ENCODE measurements around the gene GAGE12F. TPM values are rescaled to one million over a fixed set of nuclear protein-coding genes. Genes with fewer than 3 reads are reported as not detected.
"Not testable (repeated sequence)": the region's sequence is repeated elsewhere in the genome, so short reads cannot be mapped to it uniquely, and the experiment has no call there.

GAGE12F gene
- total RNA-seq, 1 donor from 2014 or later: not detected

DNA sequence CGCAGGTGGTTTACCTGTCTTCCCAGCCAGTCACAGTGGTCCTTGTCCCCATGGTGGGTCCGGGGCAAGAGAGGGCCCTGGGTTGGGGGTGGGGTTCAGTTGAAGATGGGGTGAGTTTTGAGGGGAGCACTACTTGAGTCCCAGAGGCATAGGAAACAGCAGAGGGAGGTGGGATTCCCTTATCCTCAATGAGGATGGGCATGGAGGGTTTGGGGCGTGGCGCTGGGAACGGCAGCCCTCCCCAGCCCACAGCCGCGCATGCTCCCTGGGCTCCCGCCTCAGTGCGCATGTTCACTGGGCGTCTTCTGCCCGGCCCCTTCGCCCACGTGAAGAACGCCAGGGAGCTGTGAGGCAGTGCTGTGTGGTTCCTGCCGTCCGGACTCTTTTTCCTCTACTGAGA, 28.6 kb downstream of the GAGE12F start, which contains the start of gene GAGE2A:
Gene GAGE2A (plus strand): TSS at position 301 of the 400 bp plus-strand sequence. CDS start 1,155 bp downstream, outside the sequence.
- not testable (repeated sequence) for H3K4me1 Mint-ChIP-seq; H3K27ac Mint-ChIP-seq; H3K4me3 Mint-ChIP-seq; DNase-seq (ENCODE audit: low spot score); H3K4me2 ChIP-seq; H3K36me3 Mint-ChIP-seq; H2AFZ ChIP-seq (replicated peaks); H3F3A ChIP-seq (ENCODE audit: low read depth); H3K27me3 ChIP-seq; H3K9me3 Mint-ChIP-seq; H3K27ac ChIP-seq; H3K4me3 ChIP-seq; H3K9ac ChIP-seq; H3K9me3 ChIP-seq (ENCODE audit: low read depth); H3K36me3 ChIP-seq; H3K4me1 ChIP-seq; H4K20me1 ChIP-seq (ENCODE audit: low read depth); H3K79me2 ChIP-seq (ENCODE audit: low read depth); H3K27me3 Mint-ChIP-seq (ENCODE audit: insufficient read depth, low read depth)

DNA sequence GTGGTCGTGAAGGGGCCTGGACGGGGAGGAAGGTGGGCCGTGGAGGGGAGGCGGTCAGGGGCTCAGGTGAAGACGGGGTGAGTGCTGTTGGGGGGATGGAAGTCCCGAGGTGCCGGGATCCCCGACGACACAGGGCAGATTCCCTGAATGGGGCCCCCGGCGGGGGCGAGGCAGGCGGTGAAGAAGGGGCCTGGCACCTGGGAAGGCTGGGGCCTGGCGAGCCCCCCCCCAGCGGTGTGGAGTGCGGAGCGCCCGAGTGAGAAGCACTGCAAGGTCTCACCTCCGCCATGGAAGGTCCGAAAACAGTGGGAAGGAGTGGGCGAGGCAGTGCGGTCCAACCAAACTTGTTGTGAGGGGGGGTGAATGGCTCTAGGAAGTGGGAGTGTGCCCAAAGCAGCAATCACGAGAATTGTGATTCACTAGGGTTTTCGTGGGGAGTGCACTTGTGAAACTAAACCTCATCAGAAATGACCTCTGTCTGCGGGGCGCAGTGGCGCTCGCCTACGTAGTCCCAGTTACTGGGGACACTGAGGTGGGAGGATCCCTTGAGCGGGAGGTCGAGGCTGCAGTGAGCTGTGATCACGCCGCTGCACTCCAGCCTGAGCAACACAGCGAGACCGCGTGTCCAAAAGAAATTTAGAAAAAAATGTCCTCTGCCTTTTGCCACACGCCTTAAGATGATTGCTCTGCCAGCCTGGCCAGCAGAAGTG, 29.3 kb downstream of the GAGE12F start:
- H2AFZ ChIP-seq (replicated peaks); H3K79me2 ChIP-seq (ENCODE audit: low read depth); H3K4me2 ChIP-seq; H3K4me3 ChIP-seq; H3K36me3 Mint-ChIP-seq; H3K27me3 ChIP-seq; H3F3A ChIP-seq (ENCODE audit: low read depth); H4K20me1 ChIP-seq (ENCODE audit: low read depth); H3K9me3 ChIP-seq (ENCODE audit: low read depth); H3K4me1 ChIP-seq; H3K4me3 Mint-ChIP-seq; H3K9me3 Mint-ChIP-seq; H3K27ac Mint-ChIP-seq; H3K4me1 Mint-ChIP-seq; H3K9ac ChIP-seq; H3K27ac ChIP-seq; DNase-seq (ENCODE audit: low spot score); H3K36me3 ChIP-seq; H3K27me3 Mint-ChIP-seq (ENCODE audit: insufficient read depth, low read depth): not testable (repeated sequence)

GRCh38 chrX:49590488-49590887, 29.8 kb downstream of the GAGE12F start:
- H3F3A ChIP-seq (ENCODE audit: low read depth); H3K9me3 Mint-ChIP-seq; H4K20me1 ChIP-seq (ENCODE audit: low read depth); H3K27ac ChIP-seq; H2AFZ ChIP-seq (replicated peaks); H3K4me1 Mint-ChIP-seq; H3K27me3 ChIP-seq; H3K4me3 Mint-ChIP-seq; H3K9me3 ChIP-seq (ENCODE audit: low read depth); DNase-seq (ENCODE audit: low spot score); H3K27ac Mint-ChIP-seq; H3K36me3 ChIP-seq; H3K79me2 ChIP-seq (ENCODE audit: low read depth); H3K9ac ChIP-seq; H3K4me3 ChIP-seq; H3K27me3 Mint-ChIP-seq (ENCODE audit: insufficient read depth, low read depth); H3K4me2 ChIP-seq; H3K36me3 Mint-ChIP-seq; H3K4me1 ChIP-seq: not testable (repeated sequence)

GRCh38 chrX:49598720-49599119, 38.1 kb downstream of the GAGE12F start, which contains the start of gene GAGE1:
Gene GAGE1, plus strand, starts transcription at chrX:49599020. Its CDS starts 1,155 bp downstream, at chrX:49600175.
- not testable (repeated sequence) for DNase-seq (ENCODE audit: low spot score); H3K36me3 ChIP-seq; H3K9me3 Mint-ChIP-seq; H3K4me2 ChIP-seq; H3K9me3 ChIP-seq (ENCODE audit: low read depth); H3K9ac ChIP-seq; H3F3A ChIP-seq (ENCODE audit: low read depth); H3K36me3 Mint-ChIP-seq; H3K27me3 ChIP-seq; H3K4me3 Mint-ChIP-seq; H3K4me1 ChIP-seq; H3K27ac ChIP-seq; H3K79me2 ChIP-seq (ENCODE audit: low read depth); H3K27me3 Mint-ChIP-seq (ENCODE audit: insufficient read depth, low read depth); H3K4me3 ChIP-seq; H4K20me1 ChIP-seq (ENCODE audit: low read depth); H3K4me1 Mint-ChIP-seq; H2AFZ ChIP-seq (replicated peaks); H3K27ac Mint-ChIP-seq

DNA sequence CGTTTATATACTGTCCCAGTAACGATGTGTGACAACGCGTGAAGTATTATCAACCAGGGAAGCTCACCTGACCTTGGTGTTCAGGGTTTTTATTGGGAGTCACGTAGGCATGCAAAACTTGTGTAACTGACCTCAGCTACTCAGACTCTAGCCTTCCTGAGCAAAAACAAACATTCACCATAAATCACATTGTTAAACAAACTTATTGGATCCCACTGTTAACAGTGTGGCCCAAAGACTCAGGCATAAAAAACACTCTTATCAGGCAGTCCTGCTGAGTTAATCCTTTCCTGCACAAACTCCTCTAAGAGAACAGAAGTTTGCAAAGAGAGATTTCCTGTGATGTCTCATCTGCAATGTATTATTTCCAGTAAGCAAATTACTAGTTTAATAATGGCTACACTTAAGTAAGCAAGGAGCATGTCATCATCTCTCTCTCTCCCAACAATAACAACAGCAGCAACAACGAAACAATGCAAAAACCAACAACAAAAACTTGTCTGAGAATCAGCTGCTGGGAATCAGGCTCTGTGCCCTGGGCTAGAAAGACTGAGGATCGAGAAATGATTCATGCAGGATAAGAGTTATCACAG, 50.2 kb downstream of the GAGE12F start:
- peaks cover 4% of the 10 kb centered on the region for H3K27me3 Mint-ChIP-seq (ENCODE audit: insufficient read depth, low read depth)
- H3K4me3 Mint-ChIP-seq: no peak overlapping the region
- H3K4me1 Mint-ChIP-seq: peaks cover 2% of the 10 kb centered on the region
- no peaks in the 10 kb centered on the region for H3K4me1 ChIP-seq
- H3K36me3 Mint-ChIP-seq: no peaks in the 10 kb centered on the region
- H3K27ac Mint-ChIP-seq: no peak overlapping the region
- H3F3A ChIP-seq (ENCODE audit: low read depth): no peaks in the 10 kb centered on the region
- H4K20me1 ChIP-seq (ENCODE audit: low read depth): no peaks in the 10 kb centered on the region
- H3K9ac ChIP-seq: no peak overlapping the region
- H3K4me3 ChIP-seq: no peak overlapping the region
- H3K27me3 ChIP-seq: no peaks in the 10 kb centered on the region
- no peak overlapping the region for H2AFZ ChIP-seq (replicated peaks)
- no peaks in the 10 kb centered on the region for H3K9me3 ChIP-seq (ENCODE audit: low read depth)
- no peak for DNase-seq (ENCODE audit: low spot score)
- TF ChIP-seq, protein P1, sequence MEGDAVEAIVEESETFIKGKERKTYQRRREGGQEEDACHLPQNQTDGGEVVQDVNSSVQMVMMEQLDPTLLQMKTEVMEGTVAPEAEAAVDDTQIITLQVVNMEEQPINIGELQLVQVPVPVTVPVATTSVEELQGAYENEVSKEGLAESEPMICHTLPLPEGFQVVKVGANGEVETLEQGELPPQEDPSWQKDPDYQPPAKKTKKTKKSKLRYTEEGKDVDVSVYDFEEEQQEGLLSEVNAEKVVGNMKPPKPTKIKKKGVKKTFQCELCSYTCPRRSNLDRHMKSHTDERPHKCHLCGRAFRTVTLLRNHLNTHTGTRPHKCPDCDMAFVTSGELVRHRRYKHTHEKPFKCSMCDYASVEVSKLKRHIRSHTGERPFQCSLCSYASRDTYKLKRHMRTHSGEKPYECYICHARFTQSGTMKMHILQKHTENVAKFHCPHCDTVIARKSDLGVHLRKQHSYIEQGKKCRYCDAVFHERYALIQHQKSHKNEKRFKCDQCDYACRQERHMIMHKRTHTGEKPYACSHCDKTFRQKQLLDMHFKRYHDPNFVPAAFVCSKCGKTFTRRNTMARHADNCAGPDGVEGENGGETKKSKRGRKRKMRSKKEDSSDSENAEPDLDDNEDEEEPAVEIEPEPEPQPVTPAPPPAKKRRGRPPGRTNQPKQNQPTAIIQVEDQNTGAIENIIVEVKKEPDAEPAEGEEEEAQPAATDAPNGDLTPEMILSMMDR (IDR thresholded peaks at IDR 0.05): no peak
- no peak for TF ChIP-seq EZH2phosphoT487 (IDR thresholded peaks at IDR 0.05)
- no peaks in the 10 kb centered on the region for H3K36me3 ChIP-seq
- H3K4me2 ChIP-seq: no peak overlapping the region
- H3K79me2 ChIP-seq (ENCODE audit: low read depth): no peaks in the 10 kb centered on the region
- H3K27ac ChIP-seq: no peak overlapping the region
- peaks cover 8% of the 10 kb centered on the region for H3K9me3 Mint-ChIP-seq

Small RNAs within 50 kb of the gene (small RNA-seq; reads per million reads assigned to genes)
- not detected for gene GAGE12B

Other genes with a start within 250 kb of the GAGE12F start
- not detected in 2 replicates for gene GAGE12J, start 238.8 kb upstream of the GAGE12F start, total RNA-seq (ENCODE audit: low replicate concordance)
- not detected in 2 replicates for gene GAGE13, start 229.3 kb upstream of the GAGE12F start, total RNA-seq (ENCODE audit: low replicate concordance)
- not detected in 2 replicates for gene GAGE12C, start 28.7 kb upstream of the GAGE12F start, total RNA-seq (ENCODE audit: low replicate concordance)
- gene GAGE12D, start 19.1 kb upstream of the GAGE12F start, total RNA-seq (ENCODE audit: low replicate concordance): not detected in 2 replicates
- gene GAGE12E, start 9.6 kb upstream of the GAGE12F start, total RNA-seq (ENCODE audit: low replicate concordance): not detected in 2 replicates
- gene GAGE12G, start 9.6 kb downstream of the GAGE12F start, total RNA-seq (ENCODE audit: low replicate concordance): not detected in 2 replicates
- not detected in 2 replicates for gene GAGE12H, start 19.1 kb downstream of the GAGE12F start, total RNA-seq (ENCODE audit: low replicate concordance)
- not detected in 2 replicates for gene GAGE2A, start 28.7 kb downstream of the GAGE12F start, total RNA-seq (ENCODE audit: low replicate concordance)
- gene GAGE1, start 38.2 kb downstream of the GAGE12F start, total RNA-seq (ENCODE audit: low replicate concordance): not detected in 2 replicates
- not detected in 2 replicates for gene PAGE1, start 135.1 kb downstream of the GAGE12F start, total RNA-seq (ENCODE audit: low replicate concordance)

Measured in neural progenitor cell (in vitro differentiated cells).